ENCODE results near the gene ATP8A1.
"Not testable (repeated sequence)": the region's sequence is repeated elsewhere in the genome, so short reads cannot be mapped to it uniquely, and the experiment has no call there.

ATP8A1 gene

DNA sequence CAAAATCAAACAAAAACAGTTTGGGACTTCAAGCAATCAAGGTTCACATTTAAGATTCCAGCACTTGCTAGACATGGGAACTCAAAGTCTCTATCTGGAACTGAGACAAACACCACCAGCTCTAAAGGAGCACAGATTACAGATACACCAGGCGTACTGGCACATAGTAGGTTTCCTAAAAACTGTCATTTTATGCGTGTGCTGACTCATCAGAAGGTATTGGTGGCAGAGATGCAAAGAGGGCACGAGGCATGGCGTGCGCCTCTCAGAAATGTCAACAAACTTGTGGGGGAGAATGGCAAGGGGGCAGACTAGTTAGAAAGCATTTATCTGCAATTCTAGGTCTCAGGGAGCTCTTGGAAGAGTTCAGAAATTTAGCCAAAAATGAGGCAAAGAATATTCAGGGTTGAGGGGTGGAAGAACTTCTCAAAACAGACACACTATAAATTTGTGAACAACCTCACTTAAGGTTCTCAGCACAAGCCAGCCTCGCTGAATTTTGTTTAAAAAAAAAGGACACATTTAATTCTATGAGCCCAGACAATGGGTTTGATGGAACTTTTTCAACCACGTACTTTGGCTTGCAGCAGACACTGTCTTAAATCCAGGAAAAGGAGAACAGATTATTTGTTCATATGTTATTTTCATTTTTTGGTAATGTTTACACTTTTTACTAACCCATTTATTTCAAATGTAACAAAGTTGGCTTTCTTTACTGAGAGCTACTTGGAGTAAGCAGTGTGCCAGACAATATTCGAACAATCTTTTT, 159.6 kb downstream of the ATP8A1 start:
- DNase-seq, result no peak

DNA sequence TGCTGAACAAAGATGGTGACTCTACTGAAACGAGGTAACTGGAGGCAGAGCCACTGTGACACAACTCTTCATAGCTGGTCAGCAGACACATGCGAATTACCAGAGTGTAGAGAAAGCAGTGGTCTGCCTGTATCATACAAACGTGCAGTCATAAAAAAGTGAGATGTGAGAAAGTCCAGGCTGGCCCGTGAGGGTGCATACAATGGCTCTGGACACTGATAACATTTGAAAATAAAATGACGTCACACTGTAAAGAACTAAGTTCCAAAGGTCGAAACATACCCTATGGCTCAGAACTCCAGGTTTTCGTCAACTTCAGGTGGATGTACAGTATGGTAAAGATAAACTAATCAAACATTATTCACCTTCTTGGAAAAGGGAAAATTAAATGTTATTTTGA, 163.9 kb downstream of the ATP8A1 start:
- DNase-seq, result no peak

DNA sequence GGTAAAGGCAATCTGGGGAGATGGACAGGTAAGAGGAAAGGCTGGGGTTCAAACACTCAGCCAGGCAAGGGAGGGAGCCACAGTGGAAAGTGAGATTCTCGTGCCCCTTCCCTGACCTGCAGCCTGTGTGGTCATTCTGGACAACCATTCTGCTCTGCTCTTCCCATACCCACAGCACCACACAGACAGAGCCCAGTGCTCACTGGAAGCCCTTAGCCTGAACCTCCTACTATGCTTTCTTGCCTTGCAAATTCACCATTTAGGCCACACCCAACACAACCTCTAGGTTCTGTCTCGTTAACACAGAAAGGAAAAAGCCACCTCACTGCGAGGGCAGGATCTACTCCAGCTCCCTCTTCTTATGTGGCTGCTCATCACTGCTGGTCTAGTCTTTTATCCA, 166.9 kb downstream of the ATP8A1 start:
- DNase-seq, result no peak

DNA sequence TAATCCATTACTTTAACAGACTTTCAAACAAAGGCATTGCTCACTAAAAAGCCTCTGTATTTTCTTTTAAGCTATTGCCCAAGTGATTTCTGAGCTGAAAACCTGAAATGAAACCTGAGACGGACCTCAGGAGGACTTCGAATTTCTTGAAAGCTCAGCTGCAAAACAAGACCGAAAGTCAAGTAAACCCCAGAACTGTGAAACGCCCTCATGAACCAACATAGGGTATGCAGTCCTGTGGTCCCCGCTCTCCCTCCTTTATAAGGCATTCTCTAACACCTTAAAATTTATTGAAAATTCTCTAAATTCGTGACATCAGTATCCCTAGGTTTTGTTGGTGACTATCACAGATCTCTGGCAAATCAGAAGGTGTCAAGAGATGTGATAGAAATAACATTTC, 167.8 kb downstream of the ATP8A1 start:
- DNase-seq, result no peak

DNA sequence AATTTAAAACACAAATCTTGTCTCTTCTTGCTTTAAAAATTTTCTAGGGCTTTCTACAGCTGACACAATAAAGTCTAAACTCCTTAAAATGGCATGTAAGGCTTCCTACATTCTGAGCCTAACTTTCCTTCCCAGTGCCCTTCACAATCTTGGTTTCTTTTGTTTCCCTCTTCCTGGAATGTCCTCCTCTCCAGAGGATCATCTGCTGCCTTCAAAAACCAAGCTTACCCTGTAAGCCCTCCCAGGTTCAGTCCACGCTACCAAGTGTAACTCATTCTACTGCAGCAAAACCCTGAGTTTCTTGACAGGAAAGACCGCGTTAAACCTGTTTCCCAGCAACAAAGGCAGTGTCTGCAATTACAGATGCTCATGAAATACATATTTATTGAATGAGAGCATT, 168.4 kb downstream of the ATP8A1 start:
- DNase-seq, result no peak

DNA sequence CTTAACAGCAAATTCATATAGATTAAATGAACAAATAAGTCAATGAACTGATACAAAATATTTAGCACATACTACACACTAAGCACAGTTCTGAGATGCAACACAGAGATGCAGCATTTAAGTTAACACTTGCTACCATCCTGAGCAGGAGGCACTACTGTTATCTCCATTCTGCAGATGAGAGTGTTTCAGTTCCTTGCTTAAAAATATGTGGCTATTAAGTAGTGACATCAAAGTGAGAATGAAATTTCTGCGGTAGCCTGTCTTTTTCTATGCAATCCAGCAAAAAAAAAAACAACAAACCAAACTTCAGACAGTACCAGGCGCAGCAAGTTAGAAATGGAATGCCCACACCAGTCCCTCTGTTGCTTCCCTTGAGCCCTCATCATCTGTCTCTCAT, 168.8 kb downstream of the ATP8A1 start:
- no peak for DNase-seq

DNA sequence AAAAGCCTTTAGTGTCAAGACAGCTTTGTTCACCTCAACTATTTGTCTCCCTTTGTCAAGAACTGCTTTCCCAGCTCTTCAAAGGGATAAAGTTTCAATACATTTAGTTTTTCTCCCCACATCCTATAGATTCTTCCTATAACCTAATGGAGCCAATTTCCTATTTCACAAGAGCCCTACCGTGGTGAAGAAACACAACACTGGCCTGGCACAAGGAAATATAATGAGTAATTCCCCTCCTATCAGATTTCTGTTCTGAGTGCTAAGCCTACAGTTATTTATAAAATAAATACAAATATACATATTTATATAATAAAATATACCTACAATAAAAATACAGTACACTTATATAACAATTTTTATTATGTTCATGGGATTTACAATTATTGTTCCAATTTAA, 169.7 kb downstream of the ATP8A1 start:
- DNase-seq, result no peak

DNA sequence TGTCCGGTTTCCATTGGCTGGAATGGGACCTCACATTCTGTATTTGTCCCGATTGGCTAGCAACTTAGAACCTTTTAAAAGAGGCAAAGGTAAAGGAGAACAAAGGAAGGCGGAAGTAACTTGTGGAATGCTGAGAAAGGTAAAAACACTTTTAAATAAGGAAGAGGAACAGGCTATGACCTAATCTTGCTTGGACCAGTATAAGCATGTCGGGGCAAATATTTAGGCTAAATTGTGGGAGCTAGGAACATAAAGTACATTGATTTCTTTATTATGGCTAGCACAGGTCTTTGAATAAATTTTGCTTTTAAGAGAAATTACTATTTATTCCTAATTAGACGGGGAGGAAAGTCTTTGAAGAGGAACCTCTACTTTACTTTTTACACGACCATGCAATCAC, 170.7 kb downstream of the ATP8A1 start:
- DNase-seq, result not testable (repeated sequence)

DNA sequence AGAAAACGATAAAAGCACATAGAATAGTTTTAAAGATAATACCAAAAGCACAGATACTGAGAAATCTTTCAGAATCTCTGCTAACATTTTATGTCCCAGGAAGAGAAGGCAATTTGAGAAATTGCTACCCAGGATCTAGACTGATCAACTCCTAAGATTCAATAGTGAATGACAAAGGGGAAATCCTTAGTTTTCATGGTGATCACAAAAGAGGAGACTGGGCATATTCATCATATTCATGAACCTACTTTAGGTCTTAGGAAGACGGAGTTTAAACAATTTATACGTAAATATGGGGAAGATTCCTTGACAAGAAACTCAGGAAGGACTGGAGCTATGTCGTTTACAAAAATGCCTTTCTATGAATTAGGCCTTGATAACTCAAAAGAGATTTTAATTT, 172.3 kb downstream of the ATP8A1 start:
- no peak for DNase-seq

DNA sequence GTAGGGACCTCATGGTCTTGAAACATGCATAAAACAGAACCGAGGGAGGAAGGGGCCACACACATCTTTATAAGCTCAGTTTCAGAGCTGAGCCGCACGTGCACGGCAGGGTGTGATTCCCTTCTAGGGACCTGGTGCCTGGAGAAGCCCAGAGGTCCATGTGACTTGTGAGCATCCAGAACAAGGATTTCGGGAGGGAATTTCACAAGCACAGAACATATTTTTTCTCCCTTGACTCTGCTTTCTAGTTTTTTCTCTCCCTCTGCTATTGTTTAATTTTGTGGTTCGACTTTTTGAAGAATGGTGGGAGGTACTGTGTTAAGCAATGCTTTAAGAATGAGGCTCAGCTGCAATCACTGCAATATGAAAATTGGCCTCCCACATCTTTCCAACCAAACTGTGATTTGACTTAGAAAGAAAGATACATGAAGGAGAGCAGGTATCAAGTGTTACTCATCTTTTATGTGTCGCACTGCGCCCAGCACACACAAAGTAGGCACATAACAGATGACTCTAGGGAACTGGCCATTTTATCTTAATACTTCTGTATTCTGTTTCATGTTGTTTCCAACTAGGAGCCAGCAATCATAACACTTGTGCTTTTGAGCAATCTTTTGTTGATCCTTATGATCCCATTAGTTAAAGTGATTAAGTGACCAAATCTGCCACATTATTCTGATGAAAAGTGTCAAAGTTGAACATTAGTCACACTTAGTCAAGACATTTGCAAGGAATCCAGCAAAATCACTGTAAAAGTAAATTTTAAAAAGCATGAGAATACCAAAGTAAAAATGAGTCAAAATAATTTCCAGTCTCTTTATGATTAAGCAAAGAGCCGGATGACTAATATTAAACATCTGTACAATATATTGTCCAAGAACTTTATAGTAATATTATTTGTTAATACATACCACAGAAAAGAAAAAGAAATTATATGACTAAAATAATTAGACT, 173.2 kb downstream of the ATP8A1 start:
- no peak for DNase-seq

DNA sequence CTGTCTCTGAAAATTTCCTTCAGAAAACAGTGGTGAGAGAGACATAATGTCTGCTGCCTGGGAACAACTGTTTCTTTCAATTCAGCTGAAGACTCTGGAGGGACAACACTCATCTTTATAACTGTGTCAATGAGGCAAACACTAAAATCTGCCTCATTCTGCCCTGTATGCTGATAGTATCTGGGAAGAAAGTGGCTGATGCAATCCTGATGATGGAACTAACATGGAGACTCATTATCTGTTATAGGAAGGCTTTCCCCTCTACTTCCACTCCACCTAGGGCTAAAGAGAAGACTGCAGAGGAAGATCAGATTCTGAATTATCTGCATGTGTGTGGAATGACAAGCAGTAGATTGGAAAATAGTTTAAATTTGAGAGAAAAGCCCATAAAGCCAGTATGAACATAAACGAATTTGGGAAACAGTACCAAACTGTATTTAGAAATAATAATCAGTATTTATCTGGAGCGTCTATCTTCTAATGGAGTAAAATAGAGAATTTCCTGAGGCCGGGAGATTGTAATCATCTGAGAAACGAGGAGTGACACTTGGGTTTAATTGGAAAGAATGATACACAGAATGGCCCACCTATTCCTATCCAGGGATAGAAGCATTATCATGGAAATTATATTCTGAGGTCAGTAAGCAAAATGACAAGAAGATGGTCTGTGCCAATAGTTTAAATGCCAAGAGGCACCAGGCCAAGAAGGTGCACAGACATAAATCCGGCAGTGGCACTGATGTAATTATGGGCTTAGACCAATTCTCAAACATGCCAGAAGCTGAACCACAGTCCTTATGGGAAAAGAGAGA, 174.2 kb downstream of the ATP8A1 start:
- DNase-seq, result no peak

DNA sequence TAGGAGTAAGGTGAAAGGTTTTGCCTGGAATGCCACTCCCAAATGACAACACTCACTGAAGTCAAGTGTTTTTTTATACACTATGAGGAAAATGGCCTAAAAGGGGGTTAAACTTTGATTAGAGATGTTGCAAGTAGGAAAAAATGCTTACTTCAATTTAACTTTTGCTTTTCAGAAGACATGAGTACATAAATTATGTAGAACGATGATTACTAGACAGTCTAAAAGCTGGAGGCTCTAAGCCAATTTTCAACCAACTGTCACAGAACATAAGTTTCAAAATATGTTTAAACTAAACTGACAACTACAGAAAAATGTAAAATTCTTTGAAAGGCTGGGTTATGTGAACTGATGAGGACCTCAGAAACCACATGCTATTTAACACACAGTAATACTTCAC, 176.2 kb downstream of the ATP8A1 start:
- no peak for DNase-seq

DNA sequence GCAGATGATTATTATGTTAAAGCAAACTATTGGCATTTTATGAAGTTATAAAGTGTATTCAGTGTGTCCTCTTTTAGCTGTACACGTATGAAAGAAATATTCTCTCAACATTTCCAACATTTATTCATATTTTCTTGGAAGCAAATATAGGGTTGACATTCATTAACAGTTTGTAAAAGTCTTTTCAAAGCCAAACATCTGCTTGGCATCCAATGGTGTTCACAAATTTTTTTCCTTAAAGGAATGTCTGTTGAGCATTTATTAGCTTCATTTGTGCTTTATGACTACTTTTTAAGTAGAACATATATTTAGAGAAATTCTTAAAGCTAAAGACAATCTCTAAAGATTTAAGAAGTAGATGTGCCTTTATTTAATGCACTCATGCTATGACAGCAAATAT, 176.6 kb downstream of the ATP8A1 start:
- DNase-seq, result no peak

DNA sequence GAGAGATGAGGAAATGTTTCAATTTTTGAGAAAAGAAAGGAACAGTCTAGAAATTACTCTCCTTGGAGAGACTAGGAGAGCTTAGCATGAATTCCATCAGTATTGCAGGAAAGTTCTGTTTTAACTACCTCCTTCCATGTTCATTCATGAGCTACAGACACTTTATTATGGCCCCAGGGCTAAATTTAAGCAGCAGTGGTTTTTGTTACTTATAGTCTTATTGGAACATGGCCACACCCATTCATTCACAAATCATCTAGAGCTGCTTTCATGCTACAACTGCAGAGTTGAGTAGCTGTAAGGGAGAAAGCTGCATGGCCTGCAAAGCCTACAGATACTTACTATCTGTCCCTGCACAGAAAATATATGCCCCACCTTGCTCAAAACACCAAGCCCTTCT, 178.0 kb downstream of the ATP8A1 start:
- no peak for DNase-seq

DNA sequence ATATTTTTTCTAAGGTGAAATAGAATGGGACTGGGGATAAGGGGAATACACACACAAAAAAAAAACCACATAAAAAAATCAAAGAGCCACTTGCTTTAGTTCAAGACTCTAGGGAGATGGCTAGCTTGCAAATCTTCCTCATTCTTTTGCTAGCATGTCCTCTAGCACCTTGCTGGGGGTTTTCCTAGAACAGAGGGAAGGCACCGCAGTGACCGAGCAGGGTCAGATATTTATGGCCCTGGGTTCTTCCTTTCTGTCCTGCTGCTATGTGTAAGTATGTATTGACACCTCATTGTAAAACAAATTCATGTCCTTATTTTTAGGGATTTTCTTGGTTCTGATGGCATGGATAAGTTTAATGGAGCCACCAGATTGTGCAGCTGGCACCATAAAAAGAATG, 178.4 kb downstream of the ATP8A1 start:
- no peak for DNase-seq

DNA sequence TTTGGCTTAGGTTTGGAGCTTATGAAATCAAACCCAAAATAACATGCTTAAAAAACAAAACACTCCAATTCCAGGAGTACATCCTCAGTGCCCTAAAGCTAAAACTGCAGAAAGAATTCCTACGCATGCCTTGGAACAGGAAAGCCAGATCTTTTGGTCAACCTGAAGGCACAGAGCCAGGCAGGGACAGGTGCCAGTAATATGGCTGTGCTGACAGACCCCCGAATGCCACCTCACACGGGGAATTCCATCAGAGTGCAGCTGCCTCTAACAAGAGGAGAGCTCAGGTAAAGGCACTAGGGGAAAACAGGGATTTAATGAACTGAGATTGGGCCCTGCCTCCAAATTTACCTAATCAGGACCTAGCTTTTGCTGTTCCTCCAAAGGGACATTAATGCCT, 182.5 kb downstream of the ATP8A1 start:
- no peak for DNase-seq

DNA sequence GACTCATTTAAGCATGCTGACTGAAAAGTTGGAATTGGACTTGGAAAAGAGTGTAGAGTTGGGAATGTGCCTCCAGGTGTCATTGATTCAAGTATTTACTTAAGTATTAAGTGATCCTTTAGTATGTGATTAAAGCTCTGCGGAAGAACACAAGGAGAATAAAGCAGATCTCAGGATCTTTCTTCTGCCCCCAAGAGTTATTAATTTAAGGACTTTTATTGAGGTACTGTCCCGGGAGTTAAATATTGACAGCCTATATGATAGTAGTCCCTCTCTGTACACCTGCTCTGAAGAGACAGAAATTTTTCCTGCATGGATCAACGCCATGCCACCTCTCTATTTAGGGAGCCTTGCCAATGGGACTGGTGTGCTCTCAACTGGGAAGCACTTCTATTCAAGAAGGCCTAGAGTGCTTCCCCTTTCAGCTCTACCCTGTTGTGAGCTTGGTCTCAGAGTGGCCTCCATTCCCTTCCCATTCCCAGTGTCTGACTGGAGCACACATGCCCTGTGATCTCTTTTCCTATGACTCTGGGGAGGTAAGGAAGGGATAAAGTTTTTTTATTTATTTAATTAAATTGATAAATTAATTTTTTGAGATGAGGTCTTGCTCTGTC, 183.7 kb downstream of the ATP8A1 start:
- no peak for DNase-seq

DNA sequence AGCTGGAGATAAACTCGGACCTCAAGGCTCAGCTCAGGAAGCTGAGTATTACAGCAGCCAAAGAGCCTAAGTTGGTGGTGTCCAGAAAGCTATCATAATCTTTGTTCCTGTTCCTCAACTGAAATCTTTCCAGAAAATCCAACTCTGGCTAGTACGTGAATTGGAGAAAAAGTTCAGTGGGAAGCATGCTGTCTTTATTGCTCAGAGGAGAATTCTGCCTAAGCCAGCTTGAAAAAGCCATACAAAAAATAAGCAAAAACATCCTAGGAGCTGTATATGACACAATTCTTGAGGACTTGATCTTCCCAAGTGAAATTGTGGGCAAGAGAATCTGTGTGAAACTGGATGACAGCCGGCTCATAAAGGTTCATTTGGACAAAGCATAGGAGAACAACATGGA, 185.0 kb downstream of the ATP8A1 start:
- no peak for DNase-seq

DNA sequence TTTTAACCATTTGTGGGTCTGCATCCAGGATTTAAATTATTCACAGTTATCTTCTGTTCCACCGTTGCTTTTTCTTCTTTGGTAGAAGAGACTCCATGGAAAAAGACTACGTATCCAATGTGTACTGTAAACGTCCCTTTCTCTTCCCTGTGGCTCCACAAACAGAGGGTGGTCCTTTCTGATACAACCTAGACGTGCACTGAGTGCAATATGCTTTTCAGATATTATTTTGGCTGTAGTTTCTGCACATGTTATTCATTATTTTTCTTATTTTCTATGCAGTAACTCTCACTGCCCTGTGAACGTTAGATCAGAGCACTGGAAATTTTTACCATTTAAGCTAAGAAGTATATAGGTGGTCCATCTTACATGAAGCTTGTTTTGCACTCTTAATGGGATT, 186.9 kb downstream of the ATP8A1 start:
- DNase-seq, result no peak

DNA sequence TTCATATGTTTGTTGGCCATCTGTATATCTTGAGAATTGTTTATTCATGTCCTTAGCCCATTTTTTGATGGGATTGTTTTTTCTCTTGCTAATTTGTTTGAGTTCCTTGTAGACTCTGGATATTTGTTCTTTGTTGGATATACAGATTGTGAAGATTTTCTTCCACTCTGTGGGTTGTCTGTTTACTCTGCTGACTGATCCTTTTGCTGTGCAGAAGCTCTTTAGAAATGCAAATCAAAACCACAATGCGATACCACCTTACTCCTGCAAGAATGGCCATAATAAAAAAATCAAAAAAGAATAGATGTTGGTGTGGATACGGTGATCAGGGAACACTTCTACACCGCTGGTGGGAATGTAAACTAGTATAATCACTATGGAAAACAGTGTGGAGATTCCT, 189.1 kb downstream of the ATP8A1 start:
- not testable (repeated sequence) for DNase-seq

DNA sequence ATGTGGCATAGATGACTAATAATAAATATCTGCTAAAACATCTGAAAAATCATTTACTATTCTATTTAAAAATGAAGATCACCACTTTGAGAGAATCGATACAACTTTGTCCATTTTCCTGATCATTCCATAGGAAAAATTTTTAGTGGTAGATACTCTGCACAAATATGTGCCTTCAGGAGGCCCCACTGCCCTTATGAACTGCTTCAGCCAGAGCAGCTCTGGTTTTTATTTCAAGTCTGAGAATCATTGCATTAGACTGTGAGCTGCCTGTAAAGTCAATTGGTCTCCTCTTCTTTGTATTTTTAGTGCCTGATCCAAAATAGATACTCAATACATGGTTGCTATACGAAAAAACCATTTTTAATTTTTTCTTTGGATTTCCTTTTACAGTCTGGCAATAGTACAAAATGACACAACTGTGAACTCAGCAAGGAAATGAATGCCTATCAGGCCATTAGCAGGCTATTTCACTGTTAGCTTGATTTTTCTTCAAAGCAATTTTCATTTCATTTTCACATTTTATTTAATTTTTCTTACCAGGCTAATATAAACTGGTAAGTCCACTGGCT, 190.5 kb downstream of the ATP8A1 start:
- DNase-seq, result no peak

DNA sequence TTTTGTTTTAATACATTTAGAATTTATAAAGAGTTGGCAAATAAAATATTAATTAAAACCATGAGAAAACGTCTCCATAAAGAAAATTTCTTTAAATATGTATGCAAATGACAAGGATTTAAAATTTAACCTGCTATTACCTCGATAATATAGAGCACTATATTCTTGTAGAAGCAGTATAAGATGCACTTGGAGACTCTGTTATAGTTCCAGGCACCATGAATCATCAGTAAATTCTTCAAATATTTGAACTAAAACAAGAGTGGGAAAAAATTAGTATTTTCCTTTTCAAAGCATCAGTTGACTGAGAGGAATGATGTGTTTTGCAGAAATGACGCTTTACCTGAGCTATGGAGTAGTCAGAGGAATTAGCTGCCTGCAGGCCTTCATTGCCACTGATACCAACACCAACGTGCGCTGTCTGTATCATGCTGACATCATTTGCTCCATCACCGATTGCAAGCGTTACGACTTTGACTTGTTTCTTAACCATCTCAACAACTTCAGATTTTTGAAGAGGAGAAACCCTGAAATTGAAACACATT, 192.3 kb downstream of the ATP8A1 start:
- DNase-seq, result no peak

Data from NCI-H1105 (cell line).